Measurements from ENCODE around the gene MAP3K5. TPM values are rescaled to one million over a fixed set of nuclear protein-coding genes. Genes with fewer than 3 reads are reported as not detected.

The MAP3K5 gene
- total RNA-seq, 4 donors from 2014 or later: 16.2 to 52.7 (median 34.8) TPM

- in situ Hi-C loops (cut with MboI; ENCODE audit: low pct_ligation_motif_present in 1 of 4, low pct_unique_long_range_greater_than_20kb in 1 of 4, low sequenced_read_pairs in 3 of 4) (no loop called here), intact Hi-C loops (cut with DNase I; ENCODE audit: low total_unique reads) (no loop called here)
- TF ChIP-seq POLR2A (IDR thresholded peaks at IDR 0.05): no peak
- no peak for TF ChIP-seq CTCF (IDR thresholded peaks at IDR 0.05)
- no peak for TF ChIP-seq POLR2AphosphoS5 (IDR thresholded peaks at IDR 0.05)
- no peak for TF ChIP-seq EP300 (IDR thresholded peaks at IDR 0.05; ENCODE audit: low read depth)
- Histone ChIP-seq H3K27ac (no peak overlapping the region), H3K4me3 (no peak overlapping the region), H3K4me1 (peaks cover 0 to 8% (median 0%) of the 10 kb centered on the region in 4 donors), H3K27me3 (no peaks in the 10 kb centered on the region), H3K36me3 (peaks cover 0 to under 1% (median 0%) of the 10 kb centered on the region in 4 donors), H3K9me3 (no peaks in the 10 kb centered on the region)
- no peak for DNase-seq
- WGBS, 2 donors (ENCODE audit: low coverage in 1 of 2): 87 to 94% methylated on average over 5 of the region's 5 CpGs
Measured at GRCh38 chr6:136628996-136629395, 163.3 kb downstream of the MAP3K5 start.

- DNase-seq: no peak
- 76 to 83% methylated on average over 2 to 5 of the region's 5 CpGs for WGBS, 2 donors (ENCODE audit: low coverage in 1 of 2)
- in situ Hi-C loops (cut with MboI; ENCODE audit: low pct_ligation_motif_present in 1 of 4, low pct_unique_long_range_greater_than_20kb in 1 of 4, low sequenced_read_pairs in 3 of 4): no loop called here
Measured at GRCh38 chr6:136627191-136627590, 165.1 kb downstream of the MAP3K5 start.

GRCh38 chr6:136625293-136625692 is 167.0 kb downstream of the MAP3K5 start:
- in situ Hi-C loops (cut with MboI; ENCODE audit: low pct_ligation_motif_present in 1 of 4, low pct_unique_long_range_greater_than_20kb in 1 of 4, low sequenced_read_pairs in 3 of 4): no loop called here
- intact Hi-C loops (cut with DNase I; ENCODE audit: low total_unique reads): no loop called here
- no peaks in the 10 kb centered on the region for H3K27me3 ChIP-seq
- no peak for DNase-seq
- TF ChIP-seq POLR2AphosphoS5 (IDR thresholded peaks at IDR 0.05): no peak
- no peak for TF ChIP-seq POLR2A (IDR thresholded peaks at IDR 0.05)
- no peak for TF ChIP-seq CTCF (IDR thresholded peaks at IDR 0.05)
- no peak for TF ChIP-seq EP300 (IDR thresholded peaks at IDR 0.05; ENCODE audit: low read depth)
- no peaks in the 10 kb centered on the region for H3K9me3 ChIP-seq
- no peak overlapping the region for H3K27ac ChIP-seq
- H3K4me1 ChIP-seq: peaks cover 0 to 8% (median 0%) of the 10 kb centered on the region in 4 donors
- H3K4me3 ChIP-seq: no peak overlapping the region
- peaks cover 0 to 4% (median 0%) of the 10 kb centered on the region in 4 donors for H3K36me3 ChIP-seq
- WGBS, 2 donors (ENCODE audit: low coverage in 1 of 2): 96 to 100% methylated on average over 1 of the region's 1 CpG

More at GRCh38 chr6:136627191-136627590, 165.1 kb downstream of the MAP3K5 start:
- Histone ChIP-seq H3K27me3 (no peaks in the 10 kb centered on the region), H3K4me1 (peaks cover 0 to 8% (median 0%) of the 10 kb centered on the region in 4 donors), H3K4me3 (no peak overlapping the region), H3K9me3 (no peaks in the 10 kb centered on the region), H3K27ac (no peak overlapping the region), H3K36me3 (peaks cover 0 to 4% (median 0%) of the 10 kb centered on the region in 4 donors)
- TF ChIP-seq POLR2AphosphoS5 (IDR thresholded peaks at IDR 0.05): no peak
- TF ChIP-seq POLR2A (IDR thresholded peaks at IDR 0.05): no peak
- no peak for TF ChIP-seq CTCF (IDR thresholded peaks at IDR 0.05)
- TF ChIP-seq EP300 (IDR thresholded peaks at IDR 0.05; ENCODE audit: low read depth): no peak
- intact Hi-C loops (cut with DNase I; ENCODE audit: low total_unique reads): no loop called here

GRCh38 chr6:136624347-136624746 is 167.9 kb downstream of the MAP3K5 start:
- DNase-seq: no peak
- Histone ChIP-seq H3K4me1 (peaks cover 0 to 8% (median 0%) of the 10 kb centered on the region in 4 donors), H3K27ac (no peak overlapping the region), H3K4me3 (no peak overlapping the region), H3K36me3 (peaks cover 0 to 4% (median 0%) of the 10 kb centered on the region in 4 donors), H3K27me3 (no peaks in the 10 kb centered on the region), H3K9me3 (no peaks in the 10 kb centered on the region)
- TF ChIP-seq POLR2AphosphoS5 (IDR thresholded peaks at IDR 0.05) (no peak), CTCF (IDR thresholded peaks at IDR 0.05) (no peak), POLR2A (IDR thresholded peaks at IDR 0.05) (no peak), EP300 (IDR thresholded peaks at IDR 0.05; ENCODE audit: low read depth) (no peak)
- intact Hi-C loops (cut with DNase I; ENCODE audit: low total_unique reads): no loop called here
- in situ Hi-C loops (cut with MboI; ENCODE audit: low pct_ligation_motif_present in 1 of 4, low pct_unique_long_range_greater_than_20kb in 1 of 4, low sequenced_read_pairs in 3 of 4): no loop called here
